AG10803 (cell line): Measurements from ENCODE around the gene HOXC11.

Experiments
- DNase-seq: peaks from one replicate; pipeline ENCODE4 v3.0.0; 2010; ENCODE audit warnings: low read depth
- H3K4me3 ChIP-seq: 2 replicates; pipeline ENCODE4 v1.5.1; 2011; ENCODE audit warnings: mild to moderate bottlenecking, low read length, control low read depth
- TF ChIP-seq, protein P1 (sequence below): conservative IDR thresholded peaks from 2 replicates; pipeline ENCODE4 v1.5.1; 2011; ENCODE audit warnings: mild to moderate bottlenecking, low read length, control low read depth, inconsistent platforms

HOXC11 gene

DNA sequence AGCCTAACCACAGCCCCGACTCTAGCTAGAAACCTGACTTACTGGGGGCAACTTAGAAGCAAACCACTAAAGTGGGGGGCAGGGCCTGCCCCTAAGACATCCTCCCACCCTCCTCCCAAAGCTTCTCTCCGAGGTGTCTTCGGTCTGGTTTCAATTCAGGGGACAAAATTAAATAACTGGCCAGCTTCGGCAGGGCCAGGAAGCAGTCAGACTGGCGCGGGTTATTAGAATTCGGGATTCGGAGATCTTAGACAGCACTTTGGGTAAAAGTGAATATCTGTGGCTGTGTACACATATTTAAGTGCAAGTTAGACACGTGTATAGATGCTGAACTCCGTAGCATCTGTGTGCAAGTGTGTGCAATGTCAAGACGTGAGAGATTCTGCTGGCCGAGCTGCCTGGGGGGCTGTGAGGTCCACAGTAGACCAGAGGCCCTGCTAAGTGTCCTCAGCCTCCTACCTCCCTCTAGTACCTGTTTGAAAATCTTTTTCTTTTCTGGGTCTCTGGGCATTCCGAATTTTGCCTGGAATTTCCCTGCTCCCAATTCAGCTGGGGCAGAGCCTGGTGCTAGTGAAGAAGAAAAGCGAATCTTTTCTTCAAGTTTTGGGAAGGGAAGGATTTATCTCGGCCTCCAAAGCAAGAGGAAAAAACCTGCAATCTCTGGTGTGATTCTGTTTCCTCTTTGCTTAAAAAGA lies 8.0 kb downstream of the HOXC11 start:
- TF ChIP-seq, protein P1, sequence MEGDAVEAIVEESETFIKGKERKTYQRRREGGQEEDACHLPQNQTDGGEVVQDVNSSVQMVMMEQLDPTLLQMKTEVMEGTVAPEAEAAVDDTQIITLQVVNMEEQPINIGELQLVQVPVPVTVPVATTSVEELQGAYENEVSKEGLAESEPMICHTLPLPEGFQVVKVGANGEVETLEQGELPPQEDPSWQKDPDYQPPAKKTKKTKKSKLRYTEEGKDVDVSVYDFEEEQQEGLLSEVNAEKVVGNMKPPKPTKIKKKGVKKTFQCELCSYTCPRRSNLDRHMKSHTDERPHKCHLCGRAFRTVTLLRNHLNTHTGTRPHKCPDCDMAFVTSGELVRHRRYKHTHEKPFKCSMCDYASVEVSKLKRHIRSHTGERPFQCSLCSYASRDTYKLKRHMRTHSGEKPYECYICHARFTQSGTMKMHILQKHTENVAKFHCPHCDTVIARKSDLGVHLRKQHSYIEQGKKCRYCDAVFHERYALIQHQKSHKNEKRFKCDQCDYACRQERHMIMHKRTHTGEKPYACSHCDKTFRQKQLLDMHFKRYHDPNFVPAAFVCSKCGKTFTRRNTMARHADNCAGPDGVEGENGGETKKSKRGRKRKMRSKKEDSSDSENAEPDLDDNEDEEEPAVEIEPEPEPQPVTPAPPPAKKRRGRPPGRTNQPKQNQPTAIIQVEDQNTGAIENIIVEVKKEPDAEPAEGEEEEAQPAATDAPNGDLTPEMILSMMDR, result no peak
- DNase-seq, result no peak
- H3K4me3 ChIP-seq, result peak overlapping the region; percentile 80

DNA sequence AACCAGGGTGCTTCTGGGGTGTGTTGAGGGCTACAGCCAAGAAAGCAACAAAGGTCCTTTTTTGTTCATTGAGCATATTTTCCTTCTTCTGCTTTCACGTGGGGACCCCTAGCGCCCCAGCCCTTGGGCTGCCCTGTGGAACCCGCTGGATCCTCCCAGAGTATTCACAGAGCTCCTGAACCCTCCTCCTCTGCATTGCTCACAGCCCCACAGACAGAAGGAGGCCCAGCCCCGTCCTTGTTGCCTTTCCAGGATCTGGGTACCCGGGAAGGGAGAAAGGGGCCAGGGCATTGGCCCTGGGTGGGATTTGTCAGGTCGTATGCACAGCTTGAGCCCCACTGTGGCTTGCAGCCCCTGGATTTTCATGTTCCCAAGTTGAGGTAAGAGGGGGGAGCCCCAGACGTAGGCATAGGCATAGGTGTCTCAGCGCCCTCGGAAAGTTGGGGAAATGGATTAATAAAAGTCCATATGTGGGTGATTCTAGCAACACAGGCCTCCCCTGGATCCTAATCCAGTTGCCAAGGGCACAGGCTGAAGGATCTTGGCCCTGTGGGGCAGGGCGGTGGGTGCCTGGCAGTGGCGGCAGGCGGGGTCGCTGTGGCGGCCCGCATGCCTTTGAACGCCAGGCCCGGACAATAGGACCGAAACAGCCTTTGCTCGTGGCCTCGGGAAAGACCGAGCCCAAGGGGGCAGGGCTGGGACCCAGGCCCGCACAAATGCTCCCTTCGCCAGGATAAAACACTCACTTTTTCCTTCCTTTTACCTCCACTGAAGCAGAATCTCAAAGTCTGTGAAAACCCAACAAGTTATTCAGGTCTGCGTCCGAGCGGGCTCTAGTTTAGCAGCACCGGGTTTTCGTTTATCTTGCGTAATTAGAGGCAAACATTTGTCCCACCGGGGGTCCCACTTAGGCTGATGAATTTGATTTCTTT lies 9.0 kb downstream of the HOXC11 start:
- TF ChIP-seq, protein P1, result peak; percentile 33
- peak overlapping the region; percentile 80 for H3K4me3 ChIP-seq
- DNase-seq, result peak; percentile 71

DNA sequence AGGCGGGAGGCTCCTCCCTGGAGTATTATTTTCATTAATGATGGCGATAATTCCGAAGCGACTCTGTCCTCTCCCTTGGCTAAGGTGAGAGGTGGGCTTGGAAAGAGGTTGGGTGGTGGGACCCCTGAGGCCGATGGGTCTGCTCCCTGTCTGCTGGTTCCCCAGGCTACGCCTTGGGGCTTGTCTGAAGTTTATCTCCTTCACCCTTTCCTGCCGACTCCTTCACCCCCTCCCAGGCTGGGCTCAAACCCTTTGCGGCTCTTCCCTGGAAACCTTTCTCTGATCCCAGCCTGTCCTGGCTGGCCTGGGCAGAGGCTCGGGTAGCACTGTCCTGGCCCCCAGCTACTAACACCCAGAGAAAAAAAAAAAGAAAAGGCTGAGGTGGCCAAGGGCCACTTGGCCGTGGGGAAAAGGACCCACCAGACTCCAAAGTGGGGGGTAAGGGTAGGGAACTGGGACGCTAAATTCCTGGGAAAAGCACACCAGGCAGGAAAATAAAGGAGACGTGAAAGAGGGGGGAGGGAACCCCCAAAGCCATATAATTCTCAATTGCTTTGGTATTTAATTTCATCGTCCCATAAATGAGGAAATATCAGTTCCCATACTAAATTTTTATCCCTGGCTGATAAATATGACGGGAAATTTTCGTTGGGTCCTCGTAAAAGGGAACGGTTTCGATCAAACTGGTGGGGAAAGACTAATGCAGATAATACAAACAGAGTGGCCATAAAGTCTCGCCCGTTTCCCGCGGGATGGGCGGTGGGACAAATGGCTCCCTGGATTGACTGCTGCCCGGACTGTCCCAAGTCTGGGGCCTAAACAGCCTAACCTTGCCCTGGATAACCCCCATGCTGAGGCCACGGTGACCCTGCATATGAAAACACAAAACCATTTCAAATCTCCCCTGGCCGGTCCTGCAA lies 10.0 kb downstream of the HOXC11 start:
- peak overlapping the region; percentile 80 for H3K4me3 ChIP-seq
- DNase-seq, result peak; percentile 9

DNA sequence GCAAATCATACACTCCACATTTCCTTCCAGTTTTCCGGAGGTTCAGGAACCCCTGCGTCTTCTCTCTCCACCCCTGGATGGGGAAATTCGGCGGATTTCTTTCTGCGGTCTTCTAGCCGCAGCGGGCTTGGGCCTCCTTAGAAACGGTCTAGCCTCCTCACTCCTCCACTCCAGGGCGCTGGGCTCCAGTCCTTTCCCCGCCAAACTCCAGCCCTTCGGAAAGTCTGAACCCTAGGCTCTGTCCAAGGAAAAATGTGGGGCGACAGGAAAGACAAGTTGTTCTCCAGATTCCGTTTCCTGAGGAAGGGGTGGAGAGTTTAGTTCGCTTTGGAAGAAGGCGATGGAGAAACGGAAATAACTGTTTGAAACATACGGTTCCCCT lies 10.6 kb downstream of the HOXC11 start:
- peak overlapping the region; percentile 80 for H3K4me3 ChIP-seq
- peak; percentile 43 for DNase-seq
- TF ChIP-seq, protein P1, result no peak

More for the DNA sequence above, 10.0 kb downstream of the HOXC11 start:
- TF ChIP-seq, protein P1, result no peak

DNA sequence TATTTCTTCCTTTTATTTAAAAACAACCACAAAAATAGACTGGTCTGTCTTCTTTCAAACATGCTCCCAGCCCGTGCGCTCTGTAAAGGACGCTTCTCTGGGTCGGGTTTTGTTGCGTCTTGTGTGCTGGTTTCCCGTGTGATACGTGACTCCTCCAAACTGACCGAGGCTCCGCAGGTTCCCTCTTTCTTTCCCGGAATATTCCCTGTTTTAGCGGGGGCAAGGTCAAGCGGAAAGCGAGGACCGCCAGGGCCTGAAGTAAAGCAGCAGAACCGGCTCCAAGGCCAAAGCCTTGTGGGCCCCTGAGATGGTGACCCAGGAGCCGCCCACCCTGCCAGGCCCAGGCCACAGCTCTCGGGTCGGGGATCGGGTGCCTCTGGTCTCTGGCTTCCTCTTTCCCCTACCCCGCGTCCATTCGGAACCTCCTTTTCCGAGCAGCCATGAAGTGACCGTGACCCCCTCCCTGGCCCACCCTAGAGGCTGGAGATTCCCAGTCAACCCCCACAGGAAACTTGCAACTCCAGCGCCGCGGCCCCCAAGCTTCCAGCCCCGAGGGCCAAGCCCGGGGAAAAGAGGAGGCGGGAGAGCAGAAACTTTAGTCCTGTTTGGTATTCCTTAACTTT lies 11.1 kb downstream of the HOXC11 start:
- TF ChIP-seq, protein P1, result no peak
- peak overlapping the region; percentile 80 for H3K4me3 ChIP-seq
- DNase-seq, result peak; percentile 40

DNA sequence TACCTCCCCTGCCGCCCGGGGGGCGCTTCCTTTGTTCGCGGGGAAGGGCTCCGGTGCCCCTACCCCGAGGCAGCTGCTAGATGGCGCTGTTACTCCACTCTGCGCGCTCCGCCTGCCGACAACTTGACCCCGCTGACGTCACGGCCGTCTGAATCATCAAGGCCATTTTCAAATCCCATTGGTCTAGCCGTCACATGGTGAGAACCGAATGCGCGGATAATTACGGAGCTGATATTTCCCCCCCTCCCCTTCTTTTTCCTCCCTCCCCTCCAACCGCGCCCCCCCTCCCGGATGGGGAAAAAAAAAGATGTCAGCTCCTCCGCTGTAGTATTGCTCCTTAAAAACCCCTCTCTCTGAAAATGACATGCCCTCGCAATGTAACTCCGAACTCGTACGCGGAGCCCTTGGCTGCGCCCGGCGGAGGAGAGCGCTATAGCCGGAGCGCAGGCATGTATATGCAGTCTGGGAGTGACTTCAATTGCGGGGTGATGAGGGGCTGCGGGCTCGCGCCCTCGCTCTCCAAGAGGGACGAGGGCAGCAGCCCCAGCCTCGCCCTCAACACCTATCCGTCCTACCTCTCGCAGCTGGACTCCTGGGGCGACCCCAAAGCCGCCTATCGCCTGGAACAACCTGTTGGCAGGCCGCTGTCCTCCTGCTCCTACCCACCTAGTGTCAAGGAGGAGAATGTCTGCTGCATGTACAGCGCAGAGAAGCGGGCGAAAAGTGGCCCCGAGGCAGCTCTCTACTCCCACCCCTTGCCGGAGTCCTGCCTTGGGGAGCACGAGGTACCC lies 12.2 kb downstream of the HOXC11 start, which contains the start of gene HOXC10:
TSS of gene HOXC10 (plus strand) at position 246 of the 791 bp plus-strand sequence. CDS start at position 360, 114 bp downstream.
- TF ChIP-seq, protein P1, result peak; percentile 71
- H3K4me3 ChIP-seq, result peak within 1 kb of the TSS; percentile 98
- peak; percentile 98 for DNase-seq
